NCI-H2081 (cell line): ENCODE data around the gene SLC9A1.

Experiments
- DNase-seq, 2 experiments: peaks; one replicate each; lab custom pipeline; 2025; lab: John Stamatoyannopoulos, UW

The SLC9A1 gene

DNA sequence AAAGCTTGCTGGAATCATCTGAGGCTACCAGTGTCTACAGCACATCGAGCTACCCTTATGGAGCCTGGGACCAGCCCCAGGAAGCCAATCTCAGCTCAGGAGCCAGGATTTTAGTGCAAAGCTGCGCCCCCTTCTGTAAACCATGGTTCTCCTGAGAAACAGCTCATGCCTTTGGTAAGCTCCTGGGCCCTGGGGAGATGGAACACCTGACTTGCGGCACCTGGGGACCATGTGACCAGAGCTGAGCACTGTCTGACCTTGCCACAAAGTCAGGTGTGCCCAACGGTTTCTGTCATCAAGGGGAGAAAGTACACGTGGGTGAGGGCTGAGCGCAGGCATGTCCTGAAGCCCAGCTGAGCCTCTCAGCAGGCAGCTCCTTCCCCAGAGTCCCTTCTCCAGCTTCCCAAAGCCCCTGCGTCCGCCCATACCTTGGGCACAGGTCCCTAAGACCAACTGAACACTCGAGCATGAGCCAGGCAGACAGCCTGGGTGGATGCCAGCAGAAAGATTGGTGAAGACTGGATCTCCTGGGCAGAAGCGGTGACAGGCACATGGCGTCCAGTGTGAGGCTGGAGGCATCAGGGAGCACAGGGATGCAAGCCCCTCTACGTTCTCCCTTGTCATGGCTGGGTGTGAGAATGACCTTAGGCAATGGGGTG is 84.4 kb downstream of the SLC9A1 start:
- DNase-seq: no peak

- no peak for DNase-seq
Observed at GRCh38 chr1:27068922-27069321, 86.0 kb downstream of the SLC9A1 start.

DNA sequence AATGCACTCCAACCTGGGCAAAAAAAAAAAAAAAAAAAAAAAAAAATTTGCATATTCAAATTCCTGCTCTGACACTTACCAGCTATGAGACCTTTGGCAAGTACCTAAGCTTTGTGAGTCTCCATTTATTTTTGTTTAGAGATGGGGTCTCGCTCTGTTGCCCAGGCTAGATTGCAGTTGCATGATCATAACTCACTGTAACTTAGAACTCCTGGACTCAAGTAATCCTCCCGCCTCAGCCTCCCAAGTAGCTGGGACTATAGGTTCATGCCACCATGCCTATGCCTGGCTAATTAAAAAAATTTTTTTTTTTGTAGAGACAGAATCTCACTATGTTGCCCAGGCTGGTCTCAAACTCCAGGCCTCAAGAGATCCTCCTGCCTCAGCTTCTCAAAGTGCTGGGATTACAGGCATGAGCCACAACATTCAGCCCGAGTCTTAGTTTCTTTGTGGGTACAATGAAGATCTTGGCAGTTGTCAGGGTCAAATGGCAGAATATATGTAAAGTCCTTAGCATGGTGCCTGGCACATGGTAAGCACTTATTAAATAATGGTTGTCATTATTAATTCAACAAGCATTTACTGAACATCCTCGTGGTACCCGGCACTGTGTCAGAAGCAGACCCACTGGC is 88.8 kb downstream of the SLC9A1 start:
- DNase-seq: no peak

DNA sequence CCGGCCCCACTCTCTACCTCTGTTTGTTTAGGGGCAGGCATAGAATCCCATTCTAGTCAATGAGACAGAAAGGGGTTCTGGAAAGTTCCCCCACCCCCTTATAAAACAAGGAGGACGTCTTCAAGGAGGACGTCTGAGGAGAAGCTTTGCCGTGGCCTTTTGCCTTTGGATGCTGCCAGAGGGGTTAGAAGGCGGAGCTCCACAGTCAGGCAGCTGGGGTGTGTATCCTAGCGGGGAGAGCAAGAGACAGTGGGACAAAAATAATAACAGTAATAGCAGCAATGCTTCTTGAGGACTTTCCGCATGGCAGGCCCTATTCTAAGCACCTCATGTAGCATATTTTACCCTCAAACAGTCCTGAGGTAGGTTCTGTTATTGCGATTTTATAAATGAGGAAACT is 94.0 kb downstream of the SLC9A1 start:
- DNase-seq: no peak

GRCh38 chr1:27058966-27059669 is 95.8 kb downstream of the SLC9A1 start:
- DNase-seq: no peak

- no peak for DNase-seq
Observed at GRCh38 chr1:27057801-27058625, 96.9 kb downstream of the SLC9A1 start.

GRCh38 chr1:27057389-27057788 is 97.5 kb downstream of the SLC9A1 start:
- no peak for DNase-seq

- no peak for DNase-seq
Observed at GRCh38 chr1:27053977-27054753, 100.8 kb downstream of the SLC9A1 start.

- no peak for DNase-seq
Observed at GRCh38 chr1:27052527-27052926, 102.4 kb downstream of the SLC9A1 start.

GRCh38 chr1:27049607-27050006 is 105.3 kb downstream of the SLC9A1 start:
- no peak for DNase-seq

DNA sequence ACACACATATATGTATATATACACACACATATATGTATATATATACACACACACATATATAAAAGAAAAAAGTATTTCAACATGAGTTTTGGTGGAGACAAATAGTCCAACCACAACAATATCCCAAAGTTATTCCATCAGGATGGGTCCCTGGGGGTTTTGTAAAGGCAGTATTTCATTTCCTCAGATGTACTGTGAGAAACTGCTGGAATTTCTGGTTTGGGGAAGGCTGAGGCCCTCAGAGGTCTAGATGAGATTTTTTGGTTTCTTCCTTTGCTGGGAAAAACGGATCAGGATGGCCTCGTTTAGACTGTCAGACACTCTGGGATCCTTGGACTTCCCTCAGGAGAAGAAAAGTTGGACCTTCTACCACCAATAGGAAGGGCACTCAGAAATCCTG is 105.8 kb downstream of the SLC9A1 start:
- DNase-seq: no peak
